K562 (cell line): ENCODE data around the gene PHC3. TPM values are rescaled to one million over a fixed set of nuclear protein-coding genes. Genes with fewer than 3 reads are reported as not detected.
A peak's percentile ranks its signal among the peaks of the same experiment; 100 is the strongest.

Experiments used
- CBFA2T3 ChIP-seq: fragments of 450-650 bp; IDR thresholded peaks from 2 replicates; pipeline ENCODE4 v1.6.1; 2017
- E2F6 ChIP-seq, 2 experiments: IDR thresholded peaks; 2 replicates each; pipeline ENCODE4 v1.6.1; 2011; ENCODE audit warnings: borderline replicate concordance in 1 of 2, control low read depth in 1 of 2, low read depth in 1 of 2, low read length in 1 of 2, mild to moderate bottlenecking in 1 of 2, mixed read lengths in 1 of 2, moderate library complexity in 1 of 2; ENCODE audit not compliant: insufficient read depth in 1 of 2, insufficient read length in 1 of 2, poor library complexity in 1 of 2, severe bottlenecking in 1 of 2; ENCODE audit errors: extremely low read depth in 1 of 2
- EGR1 ChIP-seq: fragments of 450-650 bp; conservative IDR thresholded peaks from 2 replicates; pipeline ENCODE4 v1.6.1; 2017; ENCODE audit warnings: mild to moderate bottlenecking
- HDAC2 ChIP-seq: fragments of 450-650 bp; IDR thresholded peaks from 2 replicates; pipeline ENCODE4 v1.6.1; 2016; ENCODE audit warnings: mild to moderate bottlenecking
- HOMEZ ChIP-seq: fragments of 250-450 bp; sonication (Bioruptor Pico); IDR thresholded peaks from 2 replicates; pipeline ENCODE4 v1.4.0; 2020; ENCODE audit warnings: mild to moderate bottlenecking, moderate library complexity
- PBX2 ChIP-seq, 2 experiments: IDR thresholded peaks in 1 of 2; conservative IDR thresholded peaks in 1 of 2; 2 replicates each; pipeline ENCODE4 v1.6.1; 2016; ENCODE audit warnings: low read depth in 2 of 2, mild to moderate bottlenecking in 1 of 2, missing compliant biosample characterization in 1 of 2, missing genetic modification characterization in 1 of 2, moderate library complexity in 1 of 2
- POLR2A ChIP-seq: fragments of 450-650 bp; conservative IDR thresholded peaks from 2 replicates; pipeline ENCODE4 v1.6.1; 2016
- PRDM10 ChIP-seq: fragments of 450-650 bp; IDR thresholded peaks from 2 replicates; pipeline ENCODE4 v1.6.1; 2018; ENCODE audit not compliant: partially characterized antibody
- RHOXF2B ChIP-seq: fragments of 250-450 bp; sonication (Bioruptor Pico); conservative IDR thresholded peaks from 2 replicates; pipeline ENCODE4 v1.5.1; 2021
- SAFB ChIP-seq: fragments of 200-400 bp; formaldehyde crosslinking; IDR thresholded peaks from 2 replicates; pipeline ENCODE4 v1.6.1; 2017; ENCODE audit warnings: low read depth, low read length, borderline replicate concordance
- SIX5 ChIP-seq, 2 experiments: IDR thresholded peaks; 2 replicates each; pipeline ENCODE4 v1.6.1; 2011; ENCODE audit warnings: low read length in 2 of 2, borderline replicate concordance in 1 of 2, low read depth in 1 of 2, mild to moderate bottlenecking in 1 of 2, moderate library complexity in 1 of 2; ENCODE audit not compliant: insufficient read depth in 1 of 2
- SNAPC5 ChIP-seq: fragments of 250-450 bp; sonication (Bioruptor Pico); IDR thresholded peaks from 2 replicates; pipeline ENCODE4 v1.8.0; 2021; ENCODE audit warnings: moderate library complexity, mild to moderate bottlenecking, inconsistent platforms
- SRSF9 ChIP-seq: fragments of 200-400 bp; formaldehyde crosslinking; IDR thresholded peaks from 2 replicates; pipeline ENCODE4 v1.6.1; 2017; ENCODE audit warnings: low read depth, low read length, borderline replicate concordance
- TEAD2 ChIP-seq: fragments of 450-650 bp; IDR thresholded peaks from 2 replicates; pipeline ENCODE4 v1.6.1; 2016; ENCODE audit warnings: missing genetic modification characterization, control low read depth, missing compliant biosample characterization
- XRCC5 ChIP-seq: fragments of 200-400 bp; formaldehyde crosslinking; IDR thresholded peaks from 2 replicates; pipeline ENCODE4 v1.6.1; 2017; ENCODE audit warnings: low read depth, mild to moderate bottlenecking, low read length
- ZNF436 ChIP-seq: fragments of 250-450, 450-650 bp; sonication (Bioruptor Pico); formaldehyde crosslinking; IDR thresholded peaks from 2 replicates; pipeline ENCODE4 v1.7.0; 2020; ENCODE audit warnings: mild to moderate bottlenecking
- ZNF57 ChIP-seq: fragments of 450-650 bp; formaldehyde crosslinking; IDR thresholded peaks from 2 replicates; pipeline ENCODE4 v1.4.0; 2020; ENCODE audit warnings: mild to moderate bottlenecking, moderate library complexity
- polyA plus RNA-seq, 8 experiments: library from polyadenylated mRNA; depleted of rRNA in 4 of 8; stranded (reverse) in 5 of 8; unstranded in 3 of 8; fragments of >200 nt; fragmentation: Nextera tagmentation in 2 of 8; fragmentation: Illumina TruSeq in 1 of 8; extraction: Ambion mirVana in 2 of 8; extraction: Trizol in 1 of 8; gene quantifications; 2 replicates each; pipeline versions ENCODE4 v1.2.1 to v1.2.3, GENCODE V29; 2011 to 2014; ENCODE audit warnings: inconsistent platforms in 1 of 8, missing spikeins in 1 of 8
- total RNA-seq, 7 experiments: library from RNA; depleted of rRNA in 6 of 7; stranded (reverse); fragments of >200 nt in 6 of 7; fragmentation: Illumina TruSeq in 2 of 7; extraction: Trizol in 2 of 7; gene quantifications; 2 replicates each; pipeline versions ENCODE4 v1.2.1 to v1.2.3, GENCODE V29; 2011 to 2021; ENCODE audit warnings: low replicate concordance in 1 of 7

Gene PHC3
- total and polyA plus RNA-seq, 9 of the 15 experiments (the other 6 are each of a cell fraction or from before 2014, with no cell fraction given): 3.1 to 21.6 (median 10.5) TPM

- TF ChIP-seq ZNF57 (CRISPR knock-in tag) (no peak), ZNF436 (no peak), XRCC5 (no peak), PRDM10 (peak; percentile 24), TEAD2 (tag) (no peak), SRSF9 (no peak), CBFA2T3 (no peak), SAFB (no peak), POLR2A (peak; percentile 21; the same call in 1 of the 2 replicates), RHOXF2B (CRISPR knock-in tag) (no peak), SNAPC5 (CRISPR knock-in tag) (no peak), PBX2 (CRISPR knock-in tag; IDR thresholded peaks at IDR 0.05; ENCODE audit: low read depth) (no peak), PBX2 (tag; conservative IDR thresholded peaks at IDR 0.05; ENCODE audit: low read depth) (no peak), SIX5 (IDR thresholded peaks at IDR 0.05; ENCODE audit: borderline replicate concordance in 1 of 2, insufficient read depth in 1 of 2, low read depth in 1 of 2, low read length in 2 of 2) (no peak), E2F6 (IDR thresholded peaks at IDR 0.05; ENCODE audit: borderline replicate concordance in 1 of 2, extremely low read depth in 1 of 2, insufficient read depth in 1 of 2, insufficient read length in 1 of 2, low read depth in 1 of 2, low read length in 1 of 2, poor library complexity in 1 of 2, severe bottlenecking in 1 of 2) (peak in 1 of 2 experiments; percentile 7), HDAC2 (no peak), EGR1 (peak; percentile 66), HOMEZ (CRISPR knock-in tag) (no peak)
These were observed 41.4 kb upstream of the PHC3 start (continued) for GRCh38 chr3:170222647-170223541.
